IMR-90 (cell line): ENCODE results near the gene NPAS1. TPM values are rescaled to one million over a fixed set of nuclear protein-coding genes. Genes with fewer than 3 reads are reported as not detected.

Experiments
- FOS ChIP-seq: fragments of 150-350 bp; IDR thresholded peaks from 2 replicates; pipeline ENCODE4 v1.6.1; 2016; ENCODE audit warnings: low read depth, low read length
- RFX5 ChIP-seq: IDR thresholded peaks from 2 replicates; pipeline ENCODE4 v1.8.0; 2012; ENCODE audit warnings: low read depth, mild to moderate bottlenecking, low read length, moderate library complexity
- polyA plus RNA-seq, 3 experiments: library from polyadenylated mRNA; depleted of rRNA; stranded (reverse); fragments of >200 nt; gene quantifications; 2 replicates each; pipeline ENCODE4 v1.2.3, GENCODE V29; 2012; ENCODE audit warnings: low replicate concordance in 1 of 3
- total RNA-seq: library from RNA; depleted of rRNA; stranded (reverse); fragments of >200 nt; gene quantifications from 2 replicates; pipeline ENCODE4 v1.2.3, GENCODE V29; 2012
- TF ChIP-seq, protein P1 (sequence below): fragments of 150-350 bp; IDR thresholded peaks from 2 replicates; pipeline ENCODE4 v1.6.1; 2017; ENCODE audit warnings: mild to moderate bottlenecking, antibody characterized with exemption, low read length, low read depth

The NPAS1 gene
- total and polyA plus RNA-seq, 2 of the 4 experiments (the other 2 are of a cell fraction): 0.36 to 5.7 TPM

DNA sequence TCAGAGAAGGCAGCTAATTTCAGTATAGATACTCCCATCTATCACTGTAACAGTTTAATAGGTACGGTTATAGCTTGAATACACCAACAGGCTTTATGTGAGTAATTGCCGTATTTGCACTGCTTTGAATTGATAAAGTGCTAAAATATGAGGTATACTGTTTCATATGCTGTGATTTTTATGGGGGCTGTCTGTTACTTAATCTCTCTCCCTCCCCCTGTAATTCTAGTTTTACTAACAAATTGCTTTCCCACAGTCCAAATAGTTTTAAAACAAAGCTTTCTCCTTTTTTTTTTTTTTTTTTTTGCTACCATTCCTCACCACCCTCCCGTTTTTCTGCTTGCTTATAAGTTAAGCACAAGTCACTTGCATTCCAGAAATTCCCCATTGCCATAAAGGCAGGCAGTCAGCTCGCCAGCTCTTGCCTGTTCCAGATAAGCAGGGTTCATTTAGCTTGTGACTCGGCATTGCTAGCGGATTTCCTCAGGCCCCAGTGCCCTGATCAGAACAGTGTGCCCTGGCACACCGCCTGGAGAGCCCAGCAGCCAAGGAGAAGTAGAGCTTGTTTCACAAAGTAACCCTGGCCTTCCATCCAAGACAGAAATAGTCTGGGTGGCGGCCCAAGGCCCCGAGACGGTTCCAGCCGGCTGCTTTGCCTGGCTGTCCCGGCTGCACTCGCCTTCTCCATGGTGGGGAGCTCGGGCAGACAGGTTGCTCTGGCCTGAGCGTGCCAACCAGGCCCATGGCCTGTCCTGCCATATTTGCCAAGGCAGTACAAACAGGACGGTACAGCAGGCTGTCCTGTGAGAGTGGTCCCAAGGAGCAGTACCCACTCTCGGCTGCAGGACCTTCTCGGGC is 43.5 kb upstream of the NPAS1 start (continued):
- TF ChIP-seq, protein P1, sequence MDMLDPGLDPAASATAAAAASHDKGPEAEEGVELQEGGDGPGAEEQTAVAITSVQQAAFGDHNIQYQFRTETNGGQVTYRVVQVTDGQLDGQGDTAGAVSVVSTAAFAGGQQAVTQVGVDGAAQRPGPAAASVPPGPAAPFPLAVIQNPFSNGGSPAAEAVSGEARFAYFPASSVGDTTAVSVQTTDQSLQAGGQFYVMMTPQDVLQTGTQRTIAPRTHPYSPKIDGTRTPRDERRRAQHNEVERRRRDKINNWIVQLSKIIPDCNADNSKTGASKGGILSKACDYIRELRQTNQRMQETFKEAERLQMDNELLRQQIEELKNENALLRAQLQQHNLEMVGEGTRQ: no peak
- no peak for TF ChIP-seq FOS
- no peak for TF ChIP-seq RFX5
